ENCODE measurements around the gene ABLIM3.

ABLIM3 gene

DNA sequence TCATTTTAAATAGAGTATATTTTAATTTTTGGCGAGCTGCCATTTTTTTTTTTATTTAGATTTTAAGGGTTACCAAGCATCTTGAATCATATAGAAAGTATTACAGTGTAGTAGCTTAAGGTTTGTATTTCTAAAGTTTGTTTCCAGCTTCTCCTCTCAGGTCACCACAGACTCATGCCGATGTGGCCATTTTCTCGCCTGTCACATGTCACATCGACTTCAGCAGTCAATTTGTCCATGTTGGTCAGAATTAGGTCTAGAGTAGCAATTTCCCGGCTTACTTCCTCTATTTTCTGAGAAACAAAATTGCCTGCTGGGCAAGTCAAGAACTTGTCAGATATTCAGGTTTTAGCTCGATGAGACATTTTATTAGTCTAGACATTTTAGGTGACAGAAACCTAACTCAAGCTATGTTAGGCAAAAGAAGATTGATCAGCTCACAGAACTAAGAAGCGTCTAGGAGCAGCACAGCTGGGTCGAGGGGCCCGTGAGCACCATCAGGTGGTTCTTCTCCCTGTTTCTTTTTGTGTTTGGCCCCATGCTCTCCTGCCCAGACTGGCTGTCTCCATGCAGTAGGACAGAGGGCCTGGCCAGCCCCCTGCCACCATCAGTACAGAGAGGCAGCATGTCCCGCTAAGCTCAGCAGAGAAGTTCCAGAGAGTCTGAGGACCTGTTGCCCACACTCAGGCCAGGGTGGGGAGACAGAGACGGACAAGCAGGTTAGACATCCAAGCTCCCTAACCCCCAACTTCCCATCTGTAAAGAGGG is 82.0 kb downstream of the ABLIM3 start:
- Histone ChIP-seq H3K4me3 (replicated peaks; ENCODE audit: insufficient read depth, low read length) (no peak overlapping the region), H3K27me3 (ENCODE audit: insufficient read depth, poor library complexity, severe bottlenecking) (peaks cover 2% of the 10 kb centered on the region), H3K27ac (replicated peaks) (no peak overlapping the region)
- TF ChIP-seq CTCF (IDR thresholded peaks at IDR 0.05; ENCODE audit: insufficient read depth, low read length), result no peak
- TF ChIP-seq, protein P1, sequence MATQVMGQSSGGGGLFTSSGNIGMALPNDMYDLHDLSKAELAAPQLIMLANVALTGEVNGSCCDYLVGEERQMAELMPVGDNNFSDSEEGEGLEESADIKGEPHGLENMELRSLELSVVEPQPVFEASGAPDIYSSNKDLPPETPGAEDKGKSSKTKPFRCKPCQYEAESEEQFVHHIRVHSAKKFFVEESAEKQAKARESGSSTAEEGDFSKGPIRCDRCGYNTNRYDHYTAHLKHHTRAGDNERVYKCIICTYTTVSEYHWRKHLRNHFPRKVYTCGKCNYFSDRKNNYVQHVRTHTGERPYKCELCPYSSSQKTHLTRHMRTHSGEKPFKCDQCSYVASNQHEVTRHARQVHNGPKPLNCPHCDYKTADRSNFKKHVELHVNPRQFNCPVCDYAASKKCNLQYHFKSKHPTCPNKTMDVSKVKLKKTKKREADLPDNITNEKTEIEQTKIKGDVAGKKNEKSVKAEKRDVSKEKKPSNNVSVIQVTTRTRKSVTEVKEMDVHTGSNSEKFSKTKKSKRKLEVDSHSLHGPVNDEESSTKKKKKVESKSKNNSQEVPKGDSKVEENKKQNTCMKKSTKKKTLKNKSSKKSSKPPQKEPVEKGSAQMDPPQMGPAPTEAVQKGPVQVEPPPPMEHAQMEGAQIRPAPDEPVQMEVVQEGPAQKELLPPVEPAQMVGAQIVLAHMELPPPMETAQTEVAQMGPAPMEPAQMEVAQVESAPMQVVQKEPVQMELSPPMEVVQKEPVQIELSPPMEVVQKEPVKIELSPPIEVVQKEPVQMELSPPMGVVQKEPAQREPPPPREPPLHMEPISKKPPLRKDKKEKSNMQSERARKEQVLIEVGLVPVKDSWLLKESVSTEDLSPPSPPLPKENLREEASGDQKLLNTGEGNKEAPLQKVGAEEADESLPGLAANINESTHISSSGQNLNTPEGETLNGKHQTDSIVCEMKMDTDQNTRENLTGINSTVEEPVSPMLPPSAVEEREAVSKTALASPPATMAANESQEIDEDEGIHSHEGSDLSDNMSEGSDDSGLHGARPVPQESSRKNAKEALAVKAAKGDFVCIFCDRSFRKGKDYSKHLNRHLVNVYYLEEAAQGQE (IDR thresholded peaks at IDR 0.05; ENCODE audit: insufficient replicate concordance, low read depth), result no peak
- no peak for TF ChIP-seq POLR2AphosphoS5 (IDR thresholded peaks at IDR 0.05; ENCODE audit: low read depth)
- no peak for TF ChIP-seq GABPA (IDR thresholded peaks at IDR 0.05; ENCODE audit: low read depth)
- no peak for TF ChIP-seq SPI1 (IDR thresholded peaks at IDR 0.05; ENCODE audit: borderline replicate concordance, low read depth)
- DNase-seq (ENCODE audit: low read depth in 1 of 2, low spot score in 1 of 2), result peak in 1 of 2 experiments; percentile 25

DNA sequence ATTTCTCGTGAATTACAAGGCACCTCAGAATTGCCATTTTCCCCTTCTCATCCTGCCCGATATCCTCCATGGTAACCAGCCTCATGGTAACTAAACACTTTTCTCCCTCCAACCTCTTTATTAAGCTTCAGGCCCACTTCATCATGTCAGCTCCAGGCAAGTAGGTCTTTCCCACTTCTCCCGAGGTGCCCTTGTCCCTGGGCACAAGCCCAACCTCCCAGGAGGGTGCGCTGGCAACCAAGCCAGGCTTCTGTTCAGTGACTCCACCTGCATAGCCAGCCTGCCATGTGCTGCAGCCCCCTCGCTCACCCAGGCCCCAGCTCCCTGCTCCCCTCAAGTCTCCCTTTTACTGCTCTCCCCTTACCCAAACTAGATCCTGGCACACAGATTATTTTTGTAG is 83.0 kb downstream of the ABLIM3 start:
- Histone ChIP-seq H3K27ac (replicated peaks) (no peak overlapping the region), H3K4me3 (replicated peaks; ENCODE audit: insufficient read depth, low read length) (no peak overlapping the region), H3K27me3 (ENCODE audit: insufficient read depth, poor library complexity, severe bottlenecking) (peaks cover 2% of the 10 kb centered on the region)
- no peak for TF ChIP-seq POLR2AphosphoS5 (IDR thresholded peaks at IDR 0.05; ENCODE audit: low read depth)
- no peak for DNase-seq (ENCODE audit: low read depth in 1 of 2, low spot score in 1 of 2)

DNA sequence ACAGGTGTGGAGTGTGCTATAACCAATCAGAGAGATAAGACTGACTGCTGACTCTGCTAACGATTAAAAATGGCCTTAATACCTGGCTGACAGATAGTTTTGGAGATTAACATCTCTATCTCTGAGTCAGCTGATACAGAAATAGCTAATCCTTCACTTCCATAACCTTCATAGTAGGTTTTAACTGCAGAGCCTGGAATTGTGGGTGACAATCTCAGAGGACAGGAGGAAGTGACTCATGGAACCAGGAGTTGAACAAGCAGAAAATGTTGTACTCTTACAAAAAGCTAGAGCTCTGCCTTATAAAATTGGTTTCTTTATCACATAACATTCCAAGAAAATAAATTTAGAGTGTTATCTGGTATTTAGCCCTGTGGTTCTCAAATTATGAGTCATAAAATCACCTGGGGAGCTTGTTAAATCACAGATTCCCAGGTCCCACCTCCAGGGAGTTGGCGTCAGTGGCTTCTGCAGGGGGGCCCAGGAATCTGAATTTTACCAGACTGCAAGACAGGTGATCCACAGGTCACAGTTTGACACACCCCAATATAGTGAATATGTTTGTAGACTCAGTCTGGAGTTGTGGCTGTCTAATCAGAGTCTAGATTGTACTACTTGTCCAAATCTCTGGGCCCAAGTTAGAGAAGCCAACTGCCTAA is 86.0 kb downstream of the ABLIM3 start:
- DNase-seq (ENCODE audit: low read depth in 1 of 2, low spot score in 1 of 2), result no peak

More for the DNA sequence above, 86.0 kb downstream of the ABLIM3 start:
- TF ChIP-seq CTCF (IDR thresholded peaks at IDR 0.05; ENCODE audit: insufficient read depth, low read length) (no peak), POLR2AphosphoS5 (IDR thresholded peaks at IDR 0.05; ENCODE audit: low read depth) (no peak), SPI1 (IDR thresholded peaks at IDR 0.05; ENCODE audit: borderline replicate concordance, low read depth) (no peak), GABPA (IDR thresholded peaks at IDR 0.05; ENCODE audit: low read depth) (no peak)
- TF ChIP-seq, protein P1 (IDR thresholded peaks at IDR 0.05; ENCODE audit: insufficient replicate concordance, low read depth), result no peak
- Histone ChIP-seq H3K27ac (replicated peaks) (no peak overlapping the region), H3K27me3 (ENCODE audit: insufficient read depth, poor library complexity, severe bottlenecking) (peaks cover 2% of the 10 kb centered on the region), H3K4me3 (replicated peaks; ENCODE audit: insufficient read depth, low read length) (no peak overlapping the region)
